NCI-H187 (cell line): ENCODE data around the gene PLG.
"Not testable (repeated sequence)": the region's sequence is repeated elsewhere in the genome, so short reads cannot be mapped to it uniquely, and the experiment has no call there.

Experiments used
- DNase-seq, 2 experiments: peaks; one replicate each; lab custom pipeline; 2025; lab: John Stamatoyannopoulos, UW

Gene PLG

GRCh38 chr6:160701918-160702680 is at the start of gene PLG:
TSS of gene PLG (plus strand) at chr6:160702244. CDS start at chr6:160702305, 61 bp downstream.
- DNase-seq = not testable (repeated sequence)

- DNase-seq = no peak
Observed at GRCh38 chr6:160659562-160659961, 42.5 kb upstream of the PLG start.

- no peak for DNase-seq
Observed at GRCh38 chr6:160661216-160661615, 40.8 kb upstream of the PLG start.

GRCh38 chr6:160662429-160662828 is 39.6 kb upstream of the PLG start:
- DNase-seq = no peak

DNA sequence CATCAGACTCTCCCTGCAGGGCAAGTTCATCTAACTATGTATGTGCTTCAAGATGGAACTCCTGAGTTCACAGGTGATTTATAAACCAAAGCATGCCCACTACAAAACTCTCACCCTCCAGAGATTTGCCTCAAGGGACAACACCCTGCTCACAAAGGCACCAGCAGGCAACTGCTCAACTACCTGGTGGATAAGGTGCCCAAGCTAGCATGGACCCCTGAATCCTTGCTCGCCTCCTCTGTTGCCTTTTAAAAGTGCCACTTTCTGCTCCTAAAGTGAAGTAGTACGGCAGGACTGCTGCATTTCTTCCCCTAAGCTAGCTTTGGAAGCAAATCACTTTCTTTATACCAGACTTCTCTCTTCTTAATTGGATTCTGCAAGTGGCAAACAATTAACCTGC is 39.2 kb upstream of the PLG start:
- no peak for DNase-seq

DNA sequence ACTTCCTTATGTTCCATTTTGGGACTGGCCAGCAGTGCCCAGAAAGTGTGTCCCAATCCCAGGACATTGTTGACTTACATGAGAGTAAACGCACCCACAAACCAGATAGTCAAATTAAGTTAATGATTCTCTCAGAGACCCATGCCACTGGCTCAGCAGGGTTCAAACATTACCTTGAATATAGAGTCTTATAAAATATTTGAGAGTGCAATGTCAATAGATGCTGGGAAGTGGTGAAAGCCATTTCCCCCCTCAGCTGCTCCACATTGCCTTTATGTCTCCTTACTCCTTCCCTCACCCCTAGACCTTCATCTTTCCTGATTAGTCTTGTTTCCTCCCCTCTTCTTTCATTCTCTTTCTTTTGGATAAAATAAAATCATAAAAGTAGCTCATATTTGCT is 37.8 kb upstream of the PLG start, which contains the start of gene LPA:
TSS of gene LPA (minus strand) at position 78 of the 400 bp plus-strand sequence. CDS start at position 17, 61 bp downstream.
- not testable (repeated sequence) for DNase-seq

GRCh38 chr6:160667639-160668481 is 34.2 kb upstream of the PLG start:
- DNase-seq = no peak

DNA sequence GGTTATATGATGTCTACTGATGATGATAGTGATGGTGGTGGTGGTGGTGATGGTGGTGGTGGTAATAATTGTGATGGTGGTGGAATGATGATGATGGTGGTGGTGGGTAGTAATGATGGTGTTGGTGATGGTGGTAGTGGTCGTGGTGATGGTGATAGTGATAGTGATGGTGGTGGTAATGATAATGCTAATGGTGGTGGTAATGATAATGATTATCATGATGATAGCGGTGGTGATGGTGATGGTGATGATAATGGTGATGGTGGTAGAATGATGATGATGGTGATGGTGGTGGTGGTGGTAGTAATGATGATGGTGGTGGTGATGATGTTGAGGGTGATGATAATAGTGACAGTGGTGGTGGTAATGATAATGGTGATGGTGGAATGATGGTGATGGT is 33.5 kb upstream of the PLG start:
- DNase-seq = no peak

GRCh38 chr6:160676418-160676817 is 25.6 kb upstream of the PLG start:
- not testable (repeated sequence) for DNase-seq

- no peak for DNase-seq
Observed at GRCh38 chr6:160678230-160678629, 23.8 kb upstream of the PLG start.

DNA sequence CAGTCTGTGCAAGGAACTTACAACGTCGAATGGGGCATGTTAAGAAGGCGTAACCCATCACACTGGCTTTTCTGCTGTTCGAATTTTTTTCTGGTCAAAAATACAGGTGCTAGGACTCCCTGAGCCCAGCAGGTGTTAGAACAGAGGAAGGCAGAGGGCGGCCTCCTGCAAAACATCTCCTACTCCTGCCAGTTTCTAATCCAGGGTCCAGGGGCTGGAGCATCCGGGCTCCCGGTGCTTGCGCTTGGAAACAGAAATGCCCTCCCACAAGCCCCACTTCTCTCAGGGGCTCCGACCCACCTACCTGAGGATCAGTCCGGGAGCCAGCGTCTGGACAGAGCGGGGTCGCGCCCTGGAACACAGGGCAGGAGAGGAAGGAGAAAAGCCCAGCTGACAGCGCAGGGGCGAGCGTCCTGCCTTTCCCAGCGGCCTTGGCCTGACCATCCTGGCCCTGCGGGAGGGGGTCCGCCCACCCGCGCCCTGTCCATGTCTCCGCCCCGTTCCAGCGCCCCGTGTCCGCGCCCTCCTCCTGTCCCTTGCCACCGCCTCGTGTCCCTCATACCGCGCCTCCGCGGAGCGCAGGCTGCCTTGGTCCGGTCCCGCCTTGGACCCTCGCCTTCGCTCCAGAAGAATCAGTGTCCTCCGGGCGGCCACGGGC is 23.2 kb upstream of the PLG start:
- no peak for DNase-seq

- DNase-seq = no peak
Observed at GRCh38 chr6:160679402-160679769, 22.7 kb upstream of the PLG start.

DNA sequence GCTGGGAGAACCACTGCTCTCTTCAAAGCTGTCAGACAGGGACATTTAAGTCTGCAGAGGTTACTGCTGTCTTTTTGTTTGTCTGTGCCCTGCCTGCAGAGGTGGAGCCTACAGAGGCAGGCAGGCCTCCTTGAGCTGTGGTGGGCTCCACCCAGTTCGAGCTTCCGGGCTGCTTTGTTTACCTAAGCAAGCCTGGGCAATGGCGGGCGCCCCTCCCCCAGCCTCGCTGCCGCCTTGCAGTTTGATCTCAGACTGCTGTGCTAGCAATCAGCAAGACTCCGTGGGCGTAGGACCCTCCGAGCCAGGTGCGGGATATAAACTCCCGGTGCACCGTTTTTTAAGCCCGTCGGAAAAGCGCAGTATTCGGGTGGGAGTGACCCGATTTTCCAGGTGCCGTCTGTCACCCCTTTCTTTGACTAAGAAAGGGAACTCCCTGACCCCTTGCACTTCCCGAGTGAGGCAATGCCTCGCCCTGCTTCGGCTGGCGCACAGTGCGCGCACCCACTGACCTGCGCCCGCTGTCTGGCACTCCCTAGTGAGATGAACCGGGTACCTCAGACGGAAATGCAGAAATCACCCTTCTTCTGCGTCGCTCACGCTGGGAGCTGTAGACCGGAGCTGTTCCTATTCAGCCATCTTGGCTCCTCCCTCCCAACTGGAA is 16.8 kb upstream of the PLG start:
- not testable (repeated sequence) for DNase-seq

- no peak for DNase-seq
Observed at GRCh38 chr6:160685762-160686450, 16.1 kb upstream of the PLG start.

DNA sequence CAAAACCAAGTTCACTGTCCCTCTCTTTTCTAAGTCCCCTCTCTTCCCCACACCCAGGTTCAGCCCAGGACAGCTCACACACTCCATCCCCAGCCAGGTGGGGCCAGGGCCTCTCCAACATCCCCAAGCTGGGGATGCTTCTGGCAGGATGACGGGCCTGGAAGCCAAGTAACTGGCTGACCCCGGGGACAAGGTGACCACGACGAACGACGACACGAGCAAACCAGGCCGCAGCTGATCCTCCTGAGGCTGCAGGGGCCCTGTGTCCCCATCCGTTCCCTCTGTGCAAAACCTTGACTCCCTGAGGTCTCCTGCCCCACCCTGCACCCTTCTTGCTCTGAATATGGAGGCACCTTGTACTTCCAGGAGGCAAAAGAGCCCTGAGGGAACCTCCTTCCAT is 11.6 kb upstream of the PLG start:
- no peak for DNase-seq

DNA sequence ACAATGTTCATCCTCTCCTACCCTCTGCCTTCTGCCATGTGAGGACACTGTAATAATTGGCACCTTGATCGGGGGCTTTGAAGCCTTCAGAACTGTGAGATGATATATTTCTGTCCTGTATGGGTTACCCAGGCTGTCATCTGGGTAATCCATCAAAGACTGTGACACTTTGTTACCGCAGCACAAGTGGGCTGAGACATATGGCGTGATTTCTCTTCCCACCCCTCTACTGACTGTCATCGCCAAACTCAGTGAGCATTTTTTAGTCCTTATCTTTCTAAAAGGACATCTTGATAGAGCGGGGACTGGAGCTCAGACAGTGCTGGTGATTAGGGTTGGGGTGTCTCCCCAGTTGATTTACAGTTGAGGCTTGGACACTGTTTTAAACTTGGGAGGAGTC is 10.4 kb upstream of the PLG start:
- DNase-seq = no peak

DNA sequence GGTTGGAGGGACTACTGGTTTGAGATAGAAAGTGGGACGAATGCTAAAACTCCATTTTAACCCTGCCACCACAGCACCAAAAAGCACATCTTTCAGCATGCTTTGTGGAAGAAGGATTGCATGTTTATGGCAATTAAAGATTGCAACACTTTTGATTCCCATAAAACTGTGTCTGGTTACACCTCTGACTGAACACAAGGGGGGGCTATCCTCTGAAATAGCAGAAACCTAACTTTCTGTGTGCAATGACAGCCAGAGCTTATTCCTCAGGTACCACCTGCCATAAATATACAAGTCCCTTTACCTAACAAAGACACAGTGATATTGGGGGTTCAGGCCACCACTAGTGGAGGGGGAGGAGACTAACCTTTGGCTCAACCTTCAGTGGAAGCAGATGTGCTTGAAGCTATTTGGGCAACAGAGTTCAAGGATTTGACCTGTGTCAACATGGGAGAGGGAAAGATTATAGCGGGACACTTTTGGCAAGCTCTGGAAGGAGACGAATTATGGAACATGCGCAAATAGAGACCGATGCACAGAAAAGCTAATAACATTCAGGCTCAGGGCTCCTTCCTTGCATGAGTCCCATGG is 9.6 kb upstream of the PLG start:
- no peak for DNase-seq

DNA sequence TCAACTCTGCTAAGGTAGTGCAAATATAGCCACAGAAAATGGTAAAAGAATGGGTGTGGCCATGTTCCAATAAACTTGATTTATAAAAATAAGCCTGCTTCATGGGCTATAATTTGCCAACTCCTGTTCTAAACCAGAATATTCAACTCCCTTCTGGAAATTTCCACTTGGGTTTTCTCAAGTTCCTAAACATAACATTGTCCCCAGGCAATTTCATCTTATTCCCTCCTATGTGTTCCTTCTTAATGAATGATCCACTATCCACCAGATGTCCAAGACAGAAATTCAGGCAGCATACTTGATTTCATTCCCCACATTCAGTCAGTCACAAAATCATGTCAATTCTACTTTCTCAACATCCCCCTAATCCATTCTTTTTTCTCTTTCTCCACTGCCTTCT is 7.0 kb upstream of the PLG start:
- not testable (repeated sequence) for DNase-seq

- not testable (repeated sequence) for DNase-seq
Observed at GRCh38 chr6:160695622-160696021, 6.4 kb upstream of the PLG start.

DNA sequence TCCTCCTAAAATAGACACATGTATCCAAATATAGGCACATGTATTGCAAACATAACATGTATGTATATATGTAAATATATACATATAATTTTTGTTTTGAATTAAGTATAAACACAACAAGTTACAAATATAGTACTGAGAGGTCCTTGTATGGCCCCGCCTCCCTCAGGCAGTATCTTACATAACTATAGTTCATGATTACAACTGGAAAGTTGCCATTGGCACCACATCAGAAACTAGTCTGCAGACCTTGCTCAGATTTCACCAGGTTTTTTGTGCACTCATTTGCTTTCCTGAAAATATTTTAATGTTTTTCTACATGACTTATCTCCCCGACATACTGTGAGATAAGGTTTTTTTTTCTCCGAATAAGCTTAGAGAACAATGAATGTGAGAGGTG is 5.2 kb upstream of the PLG start:
- DNase-seq = not testable (repeated sequence)

GRCh38 chr6:160697826-160698225 is 4.2 kb upstream of the PLG start:
- DNase-seq = no peak
